ENCODE results near the gene ATF7IP2. TPM values are rescaled to one million over a fixed set of nuclear protein-coding genes. Genes with fewer than 3 reads are reported as not detected.

The ATF7IP2 gene
- total and polyA plus RNA-seq, 7 donors: 3.7 to 22.0 (median 13.3) TPM

DNA sequence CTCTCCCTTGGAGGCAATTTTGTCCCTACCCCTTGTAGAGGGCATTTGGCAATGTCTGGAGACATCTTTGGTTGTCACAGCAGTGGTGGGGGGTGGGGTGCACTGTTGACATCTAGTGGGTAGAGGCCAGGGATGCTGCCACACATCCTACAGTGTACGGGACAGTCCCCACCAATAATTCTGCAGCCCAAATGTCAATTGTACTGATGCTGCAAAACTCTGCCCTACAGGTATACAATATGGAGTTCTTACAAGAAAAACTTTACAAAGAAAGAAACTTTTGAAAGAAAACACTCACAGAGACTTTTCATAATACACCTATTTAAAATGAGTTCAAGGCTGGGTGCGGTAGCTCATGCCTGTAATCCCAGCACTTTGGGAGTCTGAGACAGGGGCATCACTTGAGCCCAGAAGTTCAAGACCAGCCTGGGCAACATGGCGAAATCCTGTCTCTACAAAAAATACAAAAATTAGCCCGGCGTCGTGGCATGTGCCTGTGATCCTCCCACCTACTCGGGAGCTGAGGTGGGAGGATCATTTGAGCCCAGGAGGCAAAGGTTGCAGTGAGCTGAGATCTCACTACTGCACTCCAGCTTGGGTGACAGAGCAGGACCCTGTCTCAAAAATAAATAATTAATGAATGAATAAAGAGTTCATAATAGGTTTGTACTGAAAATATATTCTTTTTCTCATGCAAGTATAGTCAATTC, 135.2 kb downstream of the ATF7IP2 start:
- no peak for DNase-seq
- Histone ChIP-seq H3K9me3 (no peaks in the 10 kb centered on the region), H3K27ac (no peak overlapping the region), H3K4me1 (no peaks in the 10 kb centered on the region), H3K27me3 (no peaks in the 10 kb centered on the region), H3K36me3 (peaks cover 0 to 18% (median 5%) of the 10 kb centered on the region in 4 donors), H3K4me3 (no peak overlapping the region)
- intact Hi-C loops (cut with DNase I): loop anchor here (2.0 to 5.0 kb wide), 2 partner anchors 60 to 396 kb away; partner anchors contain the start of gene EMP2
- 83 to 86% methylated on average over 7 of the region's 7 CpGs for WGBS, 2 donors
- TF ChIP-seq POLR2A (IDR thresholded peaks at IDR 0.05) (no peak), POLR2AphosphoS5 (IDR thresholded peaks at IDR 0.05) (no peak), EP300 (IDR thresholded peaks at IDR 0.05) (no peak)
- TF ChIP-seq, protein P1, sequence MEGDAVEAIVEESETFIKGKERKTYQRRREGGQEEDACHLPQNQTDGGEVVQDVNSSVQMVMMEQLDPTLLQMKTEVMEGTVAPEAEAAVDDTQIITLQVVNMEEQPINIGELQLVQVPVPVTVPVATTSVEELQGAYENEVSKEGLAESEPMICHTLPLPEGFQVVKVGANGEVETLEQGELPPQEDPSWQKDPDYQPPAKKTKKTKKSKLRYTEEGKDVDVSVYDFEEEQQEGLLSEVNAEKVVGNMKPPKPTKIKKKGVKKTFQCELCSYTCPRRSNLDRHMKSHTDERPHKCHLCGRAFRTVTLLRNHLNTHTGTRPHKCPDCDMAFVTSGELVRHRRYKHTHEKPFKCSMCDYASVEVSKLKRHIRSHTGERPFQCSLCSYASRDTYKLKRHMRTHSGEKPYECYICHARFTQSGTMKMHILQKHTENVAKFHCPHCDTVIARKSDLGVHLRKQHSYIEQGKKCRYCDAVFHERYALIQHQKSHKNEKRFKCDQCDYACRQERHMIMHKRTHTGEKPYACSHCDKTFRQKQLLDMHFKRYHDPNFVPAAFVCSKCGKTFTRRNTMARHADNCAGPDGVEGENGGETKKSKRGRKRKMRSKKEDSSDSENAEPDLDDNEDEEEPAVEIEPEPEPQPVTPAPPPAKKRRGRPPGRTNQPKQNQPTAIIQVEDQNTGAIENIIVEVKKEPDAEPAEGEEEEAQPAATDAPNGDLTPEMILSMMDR (IDR thresholded peaks at IDR 0.05): no peak

DNA sequence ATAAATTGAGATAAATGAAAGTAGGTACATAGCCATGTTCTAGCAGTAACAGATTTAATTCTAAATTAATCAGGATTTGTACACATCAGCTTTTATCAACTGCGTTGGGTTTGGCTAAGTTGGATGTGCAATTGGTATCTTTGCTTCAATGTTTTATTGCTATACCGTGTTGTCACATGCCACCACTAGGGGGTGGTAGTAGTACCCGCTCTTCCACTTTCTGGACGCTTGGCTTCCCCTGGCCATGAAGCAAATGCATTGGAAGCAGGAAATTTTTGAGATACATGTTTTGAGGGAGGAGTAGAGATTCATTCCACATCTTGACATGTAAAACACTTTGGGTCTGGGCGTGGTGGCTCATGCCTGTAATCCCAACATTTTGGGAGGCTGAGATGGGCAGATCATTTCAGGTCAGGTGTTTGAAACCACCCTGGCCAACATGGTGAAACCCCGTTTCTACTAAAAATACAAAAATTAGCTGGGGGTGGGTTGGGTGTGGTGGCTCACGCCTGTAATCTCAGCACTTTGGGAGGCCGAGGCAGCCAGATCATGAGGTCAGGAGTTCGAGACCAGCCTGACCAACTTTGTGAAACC, 135.9 kb downstream of the ATF7IP2 start:
- Histone ChIP-seq H3K36me3 (peaks cover 0 to 25% (median 10%) of the 10 kb centered on the region in 4 donors), H3K27me3 (no peaks in the 10 kb centered on the region), H3K4me1 (no peaks in the 10 kb centered on the region), H3K27ac (no peak overlapping the region), H3K9me3 (no peaks in the 10 kb centered on the region), H3K4me3 (no peak overlapping the region)
- TF ChIP-seq EP300 (IDR thresholded peaks at IDR 0.05): no peak
- TF ChIP-seq POLR2AphosphoS5 (IDR thresholded peaks at IDR 0.05): peak in 2 of 4 donors; percentile 21 to 37
- no peak for TF ChIP-seq POLR2A (IDR thresholded peaks at IDR 0.05)
- TF ChIP-seq, protein P1 (IDR thresholded peaks at IDR 0.05): peak; percentile 76 to 85 (median 78)
- peak; percentile 76 for DNase-seq
- intact Hi-C loops (cut with DNase I): loop anchor here (2.0 to 5.0 kb wide), 2 partner anchors 59 to 396 kb away; partner anchors contain the start of gene EMP2
- 37 to 52% methylated on average over 9 of the region's 9 CpGs for WGBS, 2 donors

DNA sequence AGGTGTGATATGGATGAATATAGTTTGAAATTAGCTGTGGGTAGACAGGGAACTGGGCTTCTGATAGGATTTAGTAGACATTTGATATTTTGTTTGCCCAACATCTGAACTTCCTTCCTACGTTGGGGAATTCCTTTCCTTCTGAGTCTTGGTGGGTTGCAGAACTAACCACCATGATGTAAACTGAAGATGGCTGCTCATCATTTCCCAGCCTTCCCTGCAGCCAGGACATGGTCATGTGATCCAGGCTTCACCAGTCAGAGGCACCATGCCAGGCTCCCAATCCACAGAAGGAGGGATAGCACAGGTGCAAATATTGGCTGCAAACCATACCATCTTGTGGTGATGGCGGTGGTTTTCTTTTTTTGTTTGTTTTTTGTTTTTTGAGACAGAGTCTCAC, 137.1 kb downstream of the ATF7IP2 start:
- no peak overlapping the region for H3K27ac ChIP-seq
- TF ChIP-seq POLR2A (IDR thresholded peaks at IDR 0.05) (no peak), POLR2AphosphoS5 (IDR thresholded peaks at IDR 0.05) (no peak), EP300 (IDR thresholded peaks at IDR 0.05) (no peak)
- TF ChIP-seq, protein P1 (IDR thresholded peaks at IDR 0.05): no peak
- intact Hi-C loops (cut with DNase I): loop anchor here (5.0 kb wide), 1 partner anchor 394 kb away; no protein-coding TSS in a partner anchor
- H3K36me3 ChIP-seq: peaks cover 0 to 37% (median 16%) of the 10 kb centered on the region in 4 donors
- no peaks in the 10 kb centered on the region for H3K9me3 ChIP-seq
- DNase-seq: no peak
- no peaks in the 10 kb centered on the region for H3K27me3 ChIP-seq
- H3K4me1 ChIP-seq: no peaks in the 10 kb centered on the region
- H3K4me3 ChIP-seq: no peak overlapping the region
- whole genome bisulfite sequencing, 2 donors: 75 to 85% methylated on average over 2 of the region's 2 CpGs

DNA sequence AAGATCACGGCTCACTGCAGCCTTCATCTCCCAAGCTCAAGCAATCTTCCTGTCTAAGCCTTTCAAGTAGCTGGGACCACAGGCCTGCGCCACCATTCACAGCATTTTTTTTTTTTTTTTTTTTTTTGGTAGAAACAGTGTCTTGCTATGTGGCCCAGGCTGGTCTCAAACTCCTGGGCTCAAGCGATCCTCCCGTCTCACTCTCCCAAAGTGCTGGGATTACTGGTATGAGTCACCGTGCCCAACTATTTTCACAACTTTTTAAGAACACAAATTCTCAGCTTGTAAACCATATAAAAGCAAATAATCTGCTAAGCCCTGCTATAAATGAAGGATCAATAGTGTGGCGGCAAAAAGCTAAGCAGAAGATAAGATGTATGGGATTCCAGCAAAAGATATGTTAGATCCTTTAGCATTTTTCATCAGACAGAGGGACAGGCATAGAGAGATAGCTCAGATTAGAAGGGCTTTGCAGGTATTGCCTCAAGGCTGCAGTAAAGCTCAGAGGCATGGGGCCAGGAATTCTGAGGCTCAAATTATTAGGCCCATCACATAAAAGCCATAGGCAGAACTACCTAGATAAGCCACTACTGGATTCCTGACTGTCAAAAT, 139.5 kb downstream of the ATF7IP2 start:
- WGBS, 2 donors: 83 to 91% methylated on average over 6 of the region's 6 CpGs
- no peaks in the 10 kb centered on the region for H3K4me1 ChIP-seq
- no peak for DNase-seq
- H3K4me3 ChIP-seq: no peak overlapping the region
- TF ChIP-seq EP300 (IDR thresholded peaks at IDR 0.05): no peak
- TF ChIP-seq POLR2AphosphoS5 (IDR thresholded peaks at IDR 0.05): no peak
- TF ChIP-seq, protein P1 (IDR thresholded peaks at IDR 0.05): no peak
- no peak for TF ChIP-seq POLR2A (IDR thresholded peaks at IDR 0.05)
- intact Hi-C loops (cut with DNase I): no loop called here
- no peak overlapping the region for H3K27ac ChIP-seq
- H3K9me3 ChIP-seq: no peaks in the 10 kb centered on the region
- H3K27me3 ChIP-seq: no peaks in the 10 kb centered on the region
- peaks cover 0 to 52% (median 16%) of the 10 kb centered on the region in 4 donors for H3K36me3 ChIP-seq

All from sigmoid colon (tissue), 7 donors.